H1 (cell line): ENCODE results near the gene TMEM9B. TPM values are rescaled to one million over a fixed set of nuclear protein-coding genes. Genes with fewer than 3 reads are reported as not detected.

Experiments
- CTCF ChIA-PET: fragments of 300-600 bp; sonication (Branson Sonifier 250); formaldehyde crosslinking; loops from one replicate; lab custom pipeline; 2021; ENCODE audit not compliant: partially characterized antibody; lab: Charles Lee
- POLR2A ChIA-PET: fragments of 300-600 bp; sonication (Branson Sonifier 250); formaldehyde crosslinking; loops from one replicate; lab custom pipeline; 2021; ENCODE audit warnings: inconsistent platforms; ENCODE audit not compliant: partially characterized antibody; lab: Charles Lee
- DNase-seq, 2 experiments: peaks; one replicate each; pipeline versions ENCODE4 v3.0.0 to v3.0.0-alpha.2; 2010 to 2022; ENCODE audit warnings: low spot score in 2 of 2, low read depth in 1 of 2, mixed read lengths in 1 of 2
- FAIRE-seq: peaks from 2 replicates; lab custom pipeline; 2011; peaks lifted over from hg19 to GRCh38; lab: Jason Lieb, UNC
- H2AFZ ChIP-seq: 2 replicates; pipeline ENCODE4 v1.8.1; 2012; ENCODE audit warnings: low read length, inconsistent platforms
- H2AK5ac ChIP-seq: 2 replicates; pipeline ENCODE4 v1.6.1; 2013; ENCODE audit warnings: low read depth, low read length
- H2BK120ac ChIP-seq: replicated peaks from 2 replicates; pipeline ENCODE3; 2013; ENCODE audit warnings: low read depth, low read length, inconsistent platforms
- H2BK12ac ChIP-seq: 2 replicates; pipeline ENCODE4 v1.6.1; 2013; ENCODE audit warnings: low read depth, low read length
- H2BK15ac ChIP-seq: 2 replicates; pipeline ENCODE4 v1.6.1; 2013; ENCODE audit warnings: low read length
- H2BK20ac ChIP-seq: 2 replicates; pipeline ENCODE4 v1.6.1; 2013; ENCODE audit warnings: low read length
- H2BK5ac ChIP-seq: 2 replicates; pipeline ENCODE4 v1.6.1; 2013; ENCODE audit warnings: low read depth, low read length
- H3K14ac ChIP-seq: 2 replicates; pipeline ENCODE4 v1.6.1; 2013; ENCODE audit warnings: inconsistent platforms; ENCODE audit not compliant: insufficient read length
- H3K18ac ChIP-seq: 2 replicates; pipeline ENCODE4 v1.6.1; 2013; ENCODE audit warnings: low read length; ENCODE audit errors: extremely low read depth
- H3K23ac ChIP-seq: 2 replicates; pipeline ENCODE4 v1.6.1; 2013; ENCODE audit warnings: inconsistent platforms; ENCODE audit not compliant: insufficient read length
- H3K23me2 ChIP-seq: 2 replicates; pipeline ENCODE4 v1.6.1; 2013; ENCODE audit warnings: low read depth, low read length
- H3K27ac ChIP-seq: 2 replicates; pipeline ENCODE4 v1.6.1; 2011; ENCODE audit warnings: low read depth, low read length, inconsistent platforms
- H3K27me3 ChIP-seq, 4 experiments: replicated peaks in 1 of 4; 1 replicate in 1 of 4; 2 replicates in 3 of 4; pipeline versions ENCODE4 v1.6.1 to v1.8.1; 2011 to 2013; ENCODE audit warnings: low read length in 3 of 4, mild to moderate bottlenecking in 3 of 4, inconsistent platforms in 2 of 4, mixed read lengths in 2 of 4, moderate library complexity in 1 of 4; ENCODE audit not compliant: control insufficient read depth in 3 of 4, insufficient read depth in 3 of 4; ENCODE audit errors: extremely low read depth in 1 of 4
- H3K36me3 ChIP-seq, 4 experiments: 2 replicates each; pipeline versions ENCODE4 v1.6.1 to v1.8.1; 2011 to 2013; ENCODE audit warnings: mild to moderate bottlenecking in 4 of 4, low read length in 3 of 4, moderate library complexity in 2 of 4, control low read depth in 1 of 4, inconsistent platforms in 1 of 4; ENCODE audit not compliant: insufficient read depth in 4 of 4, control insufficient read depth in 2 of 4
- H3K4ac ChIP-seq: replicated peaks from 2 replicates; pipeline ENCODE3; 2013; ENCODE audit warnings: low read length, low read depth, mixed read lengths, inconsistent platforms; ENCODE audit not compliant: insufficient read length
- H3K4me1 ChIP-seq, 4 experiments: replicated peaks in 1 of 4; 1 replicate in 1 of 4; 2 replicates in 3 of 4; pipeline versions ENCODE4 v1.6.1 to v1.8.1; 2011 to 2013; ENCODE audit warnings: low read length in 3 of 4, inconsistent platforms in 2 of 4, mixed read lengths in 1 of 4; ENCODE audit not compliant: insufficient read depth in 4 of 4, control insufficient read depth in 3 of 4
- H3K4me2 ChIP-seq, 2 experiments: 2 replicates each; pipeline versions ENCODE4 v1.6.1 to v1.8.1; 2011 to 2013; ENCODE audit warnings: low read depth in 2 of 2, low read length in 2 of 2, control low read depth in 1 of 2, inconsistent platforms in 1 of 2, mild to moderate bottlenecking in 1 of 2; ENCODE audit not compliant: insufficient read depth in 1 of 2
- H3K4me3 ChIP-seq, 4 experiments: fragments of 200-600, 300-600 bp in 1 of 4; sonication (generic), shearing (Covaris generic), sonication (Bioruptor Twin) in 1 of 4; 2 replicates each; pipeline versions ENCODE4 v1.5.1 to v1.8.1; 2011 to 2016; ENCODE audit warnings: low read length in 4 of 4, low read depth in 3 of 4, control low read depth in 2 of 4, inconsistent platforms in 2 of 4, mild to moderate bottlenecking in 2 of 4, mixed read lengths in 1 of 4, moderate library complexity in 1 of 4; ENCODE audit not compliant: insufficient read depth in 2 of 4; ENCODE audit errors: extremely low read depth in 1 of 4
- H3K56ac ChIP-seq: replicated peaks from 2 replicates; pipeline ENCODE3; 2013; ENCODE audit warnings: low read depth, mild to moderate bottlenecking, mixed read lengths, low read length, inconsistent platforms; ENCODE audit not compliant: insufficient read length
- H3K79me1 ChIP-seq: 2 replicates; pipeline ENCODE4 v1.6.1; 2013; ENCODE audit warnings: low read depth, low read length, control low read depth
- H3K79me2 ChIP-seq, 2 experiments: 2 replicates each; pipeline versions ENCODE4 v1.6.1 to v1.8.1; 2012 to 2013; ENCODE audit warnings: low read length in 2 of 2, mild to moderate bottlenecking in 2 of 2, inconsistent platforms in 1 of 2; ENCODE audit not compliant: insufficient read depth in 2 of 2, control insufficient read depth in 1 of 2
- H3K9ac ChIP-seq, 4 experiments: replicated peaks in 1 of 4; 1 replicate in 1 of 4; 2 replicates in 3 of 4; pipeline versions ENCODE4 v1.6.1 to v1.8.1; 2011 to 2013; ENCODE audit warnings: low read depth in 3 of 4, low read length in 3 of 4, control low read depth in 2 of 4, mild to moderate bottlenecking in 2 of 4, moderate library complexity in 2 of 4, inconsistent platforms in 1 of 4; ENCODE audit errors: extremely low read depth in 1 of 4
- H3K9me3 ChIP-seq, 2 experiments: 2 replicates each; pipeline versions ENCODE4 v1.6.1 to v1.8.1; 2012 to 2013; ENCODE audit warnings: mild to moderate bottlenecking in 2 of 2, moderate library complexity in 2 of 2, control low read depth in 1 of 2, inconsistent platforms in 1 of 2, low read depth in 1 of 2, low read length in 1 of 2, mixed read lengths in 1 of 2; ENCODE audit not compliant: insufficient read depth in 2 of 2
- H4K20me1 ChIP-seq, 2 experiments: replicated peaks in 1 of 2; 2 replicates each; pipeline versions ENCODE3 to v1.8.1; 2011 to 2013; ENCODE audit warnings: inconsistent platforms in 2 of 2, low read length in 2 of 2, mild to moderate bottlenecking in 1 of 2; ENCODE audit not compliant: insufficient read depth in 2 of 2, control insufficient read depth in 1 of 2
- H4K5ac ChIP-seq: 2 replicates; pipeline ENCODE4 v1.6.1; 2013; ENCODE audit warnings: low read length, low read depth, mixed read lengths, inconsistent platforms; ENCODE audit not compliant: insufficient read length
- H4K8ac ChIP-seq: 2 replicates; pipeline ENCODE4 v1.8.0; 2013; ENCODE audit warnings: mild to moderate bottlenecking, moderate library complexity, low read length, inconsistent platforms; ENCODE audit not compliant: insufficient read depth; ENCODE audit errors: extremely low read depth
- H4K91ac ChIP-seq: replicated peaks from 2 replicates; pipeline ENCODE3; 2013; ENCODE audit warnings: low read length, mixed read lengths, inconsistent platforms; ENCODE audit not compliant: insufficient read length
- ASH2L ChIP-seq: fragments of 200-600, 300-600 bp; sonication (generic); IDR thresholded peaks from one replicate; pipeline ENCODE4 v1.7.1; 2017; ENCODE audit warnings: low read length
- CBX5 ChIP-seq: fragments of 300-800, 300-1000 bp; sonication (generic); IDR thresholded peaks from 2 replicates; pipeline ENCODE4 v1.7.1; 2016; ENCODE audit warnings: antibody characterized with exemption, low read length, low read depth
- GTF2F1 ChIP-seq: IDR thresholded peaks from 2 replicates; pipeline ENCODE4 v1.6.1; 2012; ENCODE audit warnings: low read depth, low read length, improper control_type of control experiment, borderline replicate concordance
- KDM5A ChIP-seq: fragments of 200-600 bp; IDR thresholded peaks from 2 replicates; pipeline ENCODE4 v1.7.1; 2012; ENCODE audit warnings: mild to moderate bottlenecking, low read length, inconsistent platforms, mixed read lengths
- MAFK ChIP-seq: IDR thresholded peaks from 2 replicates; pipeline ENCODE4 v1.6.1; 2012; ENCODE audit warnings: low read depth, mild to moderate bottlenecking, improper control_type of control experiment, low read length
- MAX ChIP-seq: IDR thresholded peaks from 2 replicates; pipeline ENCODE4 v1.6.1; 2012; ENCODE audit warnings: inconsistent platforms
- RBBP5 ChIP-seq: IDR thresholded peaks from 2 replicates; pipeline ENCODE4 v1.7.1; 2012; ENCODE audit warnings: low read depth, mild to moderate bottlenecking, inconsistent platforms, low read length, moderate library complexity, borderline replicate concordance
- RFX5 ChIP-seq: IDR thresholded peaks from 2 replicates; pipeline ENCODE4 v1.6.1; 2011; ENCODE audit warnings: low read depth, low read length, improper control_type of control experiment, borderline replicate concordance
- RXRA ChIP-seq: IDR thresholded peaks from 2 replicates; pipeline ENCODE4 v1.6.1; 2011; ENCODE audit warnings: low read depth, mild to moderate bottlenecking, low read length, moderate library complexity; ENCODE audit not compliant: insufficient read depth
- SAP30 ChIP-seq: fragments of 300-600 bp; sonication (generic); IDR thresholded peaks from 2 replicates; pipeline ENCODE4 v1.7.1; 2012; ENCODE audit warnings: low read length, moderate library complexity, mild to moderate bottlenecking, inconsistent platforms; ENCODE audit not compliant: insufficient read depth, insufficient replicate concordance
- SIX5 ChIP-seq: IDR thresholded peaks from 2 replicates; pipeline ENCODE4 v1.6.1; 2011; ENCODE audit warnings: mild to moderate bottlenecking, low read depth, low read length
- SUZ12 ChIP-seq: fragments of 200-600 bp; sonication (generic); IDR thresholded peaks from 2 replicates; pipeline ENCODE4 v1.6.1; 2012; ENCODE audit warnings: mild to moderate bottlenecking, inconsistent platforms, low read length, moderate library complexity, mixed read lengths
- TBP ChIP-seq: IDR thresholded peaks from 2 replicates; pipeline ENCODE4 v1.6.1; 2011; ENCODE audit warnings: low read depth, low read length, improper control_type of control experiment
- YY1 ChIP-seq: IDR thresholded peaks from 2 replicates; pipeline ENCODE4 v1.6.1; 2011; ENCODE audit warnings: low read depth, mild to moderate bottlenecking, low read length
- ZNF274 ChIP-seq: IDR thresholded peaks from 2 replicates; pipeline ENCODE4 v1.7.0; 2012; ENCODE audit warnings: low read length, borderline replicate concordance; ENCODE audit errors: extremely low read depth
- WGBS, 2 experiments: shearing (Covaris generic) in 1 of 2; methylation state at CpG; one replicate each; pipeline versions ENCODE4 v1.1.6 to v1.1.7; 2013 to 2015; ENCODE audit warnings: low lambda C conversion rate in 2 of 2, mixed read lengths in 2 of 2, inconsistent platforms in 1 of 2, low coverage in 1 of 2, missing lambda C conversion rate in 1 of 2; ENCODE audit not compliant: insufficient replicate concordance in 2 of 2, insufficient coverage in 1 of 2, insufficient read length in 1 of 2; ENCODE audit errors: extremely low coverage in 1 of 2, missing lambda C conversion rate in 1 of 2; 5-methylcytosine and 5-hydroxymethylcytosine counted together
- polyA plus RNA-seq, 7 experiments: library from polyadenylated mRNA; depleted of rRNA in 3 of 7; stranded (reverse) in 5 of 7; unstranded in 2 of 7; fragments of >200 nt in 5 of 7; fragments of 200-250 nt in 2 of 7; gene quantifications; 1 replicate in 5 of 7; 2 replicates in 1 of 7; 4 replicates in 1 of 7; pipeline versions ENCODE4 v1.2.1 to v1.2.3, GENCODE V29; 2011 to 2013; ENCODE audit warnings: missing spikeins in 2 of 7, mixed read lengths in 2 of 7
- total RNA-seq: library from RNA; stranded (reverse); fragmentation: NEBNext Ultra II Directional; extraction: Animal tissue kit (Norgen Biotek cat#: 25700); gene quantifications from 2 replicates; pipeline ENCODE4 v1.2.1, GENCODE V29; 2021

Gene TMEM9B
- total and polyA plus RNA-seq, 2 of the 8 experiments (the other 6 are each of a cell fraction or from before 2014, with no cell fraction given): 8.3 to 9.4 TPM

GRCh38 chr11:8971924-8972316 is 7.7 kb upstream of the TMEM9B start:
- no peak for TF ChIP-seq RXRA
- no peak for TF ChIP-seq MAX
- no peak for TF ChIP-seq ZNF274
- no peak for TF ChIP-seq MAFK
- TF ChIP-seq SUZ12: no peak
- no peak for TF ChIP-seq ASH2L
- TF ChIP-seq YY1: no peak
- TF ChIP-seq GTF2F1: no peak
- TF ChIP-seq SIX5: no peak
- no peak for TF ChIP-seq TBP
- TF ChIP-seq SAP30: no peak
- no peak for TF ChIP-seq KDM5A
- no peak for TF ChIP-seq RFX5
- TF ChIP-seq CBX5: no peak
- TF ChIP-seq RBBP5: no peak
- Histone ChIP-seq H3K27ac (no peak overlapping the region), H2AFZ (no peak overlapping the region), H2BK12ac (no peak overlapping the region), H4K91ac (no peak overlapping the region), H3K56ac (no peak overlapping the region), H3K23ac (no peak overlapping the region), H3K4me3 (no peak overlapping the region), H3K14ac (no peak overlapping the region), H3K9ac (no peak overlapping the region), H2BK5ac (no peak overlapping the region), H3K27me3 (no peaks in the 10 kb centered on the region), H3K23me2 (no peaks in the 10 kb centered on the region), H4K8ac (no peak overlapping the region), H3K4me2 (no peak overlapping the region), H2BK20ac (no peak overlapping the region), H3K4me1 (no peaks in the 10 kb centered on the region), H2BK120ac (no peak overlapping the region), H4K5ac (no peak overlapping the region), H3K18ac (no peak overlapping the region), H4K20me1 (no peaks in the 10 kb centered on the region), H3K79me2 (no peaks in the 10 kb centered on the region), H3K9me3 (no peaks in the 10 kb centered on the region), H3K79me1 (no peaks in the 10 kb centered on the region), H2AK5ac (no peak overlapping the region), H3K36me3 (no peaks in the 10 kb centered on the region), H2BK15ac (no peak overlapping the region), H3K4ac (no peak overlapping the region)
- no peak for DNase-seq
- 92% methylated on average over 1 of the region's 1 CpG; no CpG with 5 or more reads in 1 of the 2 experiments for WGBS, 2 experiments
- no peak for FAIRE-seq
- POLR2A ChIA-PET: no interaction called here
- CTCF ChIA-PET: no interaction called here
